Measurements from ENCODE around the gene GCN1. TPM values are rescaled to one million over a fixed set of nuclear protein-coding genes. Genes with fewer than 3 reads are reported as not detected.

The GCN1 gene
- total RNA-seq, 1 donor from 2014 or later, result 62.6 TPM

GRCh38 chr12:120225200-120225558 is 30.7 kb upstream of the GCN1 start:
- H3K27ac ChIP-seq, result peak overlapping the region; percentile 39

GRCh38 chr12:120224304-120225199 is 30.0 kb upstream of the GCN1 start:
- Histone ChIP-seq H3K4me3 (peak overlapping the region in 1 of 2 donors; percentile 3), H3K4me1 (peaks cover 52% of the 10 kb centered on the region), H3K9me3 (no peaks in the 10 kb centered on the region), H3K36me3 (peaks cover 0 to 41% of the 10 kb centered on the region in 2 donors), H3K27me3 (no peaks in the 10 kb centered on the region), H3K27ac (peak overlapping the region; percentile 39)
- intact Hi-C loops (cut with DNase I), result no loop called here
- no peak for DNase-seq (ENCODE audit: extremely low spot score in 2 of 2)
- TF ChIP-seq POLR2AphosphoS5 (IDR thresholded peaks at IDR 0.05; ENCODE audit: insufficient read depth in 1 of 2, low read depth in 1 of 2) (peak in 1 of 2 donors; percentile 15), POLR2A (IDR thresholded peaks at IDR 0.05) (no peak)
- TF ChIP-seq, protein P1, sequence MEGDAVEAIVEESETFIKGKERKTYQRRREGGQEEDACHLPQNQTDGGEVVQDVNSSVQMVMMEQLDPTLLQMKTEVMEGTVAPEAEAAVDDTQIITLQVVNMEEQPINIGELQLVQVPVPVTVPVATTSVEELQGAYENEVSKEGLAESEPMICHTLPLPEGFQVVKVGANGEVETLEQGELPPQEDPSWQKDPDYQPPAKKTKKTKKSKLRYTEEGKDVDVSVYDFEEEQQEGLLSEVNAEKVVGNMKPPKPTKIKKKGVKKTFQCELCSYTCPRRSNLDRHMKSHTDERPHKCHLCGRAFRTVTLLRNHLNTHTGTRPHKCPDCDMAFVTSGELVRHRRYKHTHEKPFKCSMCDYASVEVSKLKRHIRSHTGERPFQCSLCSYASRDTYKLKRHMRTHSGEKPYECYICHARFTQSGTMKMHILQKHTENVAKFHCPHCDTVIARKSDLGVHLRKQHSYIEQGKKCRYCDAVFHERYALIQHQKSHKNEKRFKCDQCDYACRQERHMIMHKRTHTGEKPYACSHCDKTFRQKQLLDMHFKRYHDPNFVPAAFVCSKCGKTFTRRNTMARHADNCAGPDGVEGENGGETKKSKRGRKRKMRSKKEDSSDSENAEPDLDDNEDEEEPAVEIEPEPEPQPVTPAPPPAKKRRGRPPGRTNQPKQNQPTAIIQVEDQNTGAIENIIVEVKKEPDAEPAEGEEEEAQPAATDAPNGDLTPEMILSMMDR (IDR thresholded peaks at IDR 0.05), result no peak

More at GRCh38 chr12:120225200-120225558, 30.7 kb upstream of the GCN1 start:
- no peaks in the 10 kb centered on the region for H3K9me3 ChIP-seq
- H3K4me1 ChIP-seq, result peaks cover 59% of the 10 kb centered on the region
- H3K27me3 ChIP-seq, result no peaks in the 10 kb centered on the region
- DNase-seq (ENCODE audit: extremely low spot score in 2 of 2), result no peak
- H3K4me3 ChIP-seq, result peak overlapping the region in 1 of 2 donors; percentile 3
- TF ChIP-seq POLR2AphosphoS5 (IDR thresholded peaks at IDR 0.05; ENCODE audit: insufficient read depth in 1 of 2, low read depth in 1 of 2) (no peak), POLR2A (IDR thresholded peaks at IDR 0.05) (no peak)
- TF ChIP-seq, protein P1 (IDR thresholded peaks at IDR 0.05), result no peak
- intact Hi-C loops (cut with DNase I), result no loop called here
- H3K36me3 ChIP-seq, result peaks cover 0 to 35% of the 10 kb centered on the region in 2 donors

- TF ChIP-seq, protein P1 (IDR thresholded peaks at IDR 0.05), result no peak
- no peak for TF ChIP-seq POLR2A (IDR thresholded peaks at IDR 0.05)
- TF ChIP-seq POLR2AphosphoS5 (IDR thresholded peaks at IDR 0.05; ENCODE audit: insufficient read depth in 1 of 2, low read depth in 1 of 2), result no peak
- Histone ChIP-seq H3K36me3 (peaks cover 0 to 49% of the 10 kb centered on the region in 2 donors), H3K9me3 (no peaks in the 10 kb centered on the region), H3K27me3 (no peaks in the 10 kb centered on the region), H3K4me3 (no peak overlapping the region), H3K27ac (no peak overlapping the region), H3K4me1 (peaks cover 44% of the 10 kb centered on the region)
- intact Hi-C loops (cut with DNase I), result no loop called here
- DNase-seq (ENCODE audit: extremely low spot score in 2 of 2), result no peak
These were observed 29.2 kb upstream of the GCN1 start for GRCh38 chr12:120223458-120224303.

DNA sequence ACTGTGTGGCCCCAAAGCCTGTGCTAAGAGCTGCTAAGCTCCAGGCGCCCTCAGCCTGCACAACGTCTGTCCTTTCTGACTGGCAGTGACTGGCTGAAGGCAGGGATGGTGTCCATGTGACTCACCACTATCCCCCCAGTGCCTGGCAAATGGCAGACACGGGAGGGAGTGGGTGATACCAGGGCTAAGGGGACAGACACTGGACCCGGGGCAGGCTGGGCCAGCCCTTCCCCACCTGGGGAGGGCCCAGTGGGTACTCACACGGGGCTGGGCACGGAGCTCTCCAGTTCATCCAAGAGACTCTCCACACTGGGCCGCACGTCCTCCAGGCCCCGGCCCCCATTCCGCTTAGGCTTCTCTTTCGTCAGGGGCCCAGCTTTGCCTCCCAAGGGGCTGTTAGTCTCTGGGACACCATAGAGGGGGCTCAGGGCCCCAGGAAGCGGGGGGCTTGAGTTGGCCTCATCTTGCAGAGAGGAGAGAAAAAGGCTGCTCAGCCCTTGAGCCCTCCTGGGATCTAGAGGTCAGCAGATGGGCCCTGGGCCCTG is 27.8 kb upstream of the GCN1 start:
- Histone ChIP-seq H3K9me3 (no peaks in the 10 kb centered on the region), H3K4me3 (no peak overlapping the region), H3K4me1 (peaks cover 33% of the 10 kb centered on the region), H3K27ac (no peak overlapping the region), H3K36me3 (peaks cover 0 to 58% of the 10 kb centered on the region in 2 donors), H3K27me3 (no peaks in the 10 kb centered on the region)
- TF ChIP-seq POLR2AphosphoS5 (IDR thresholded peaks at IDR 0.05; ENCODE audit: insufficient read depth in 1 of 2, low read depth in 1 of 2), result no peak
- no peak for TF ChIP-seq POLR2A (IDR thresholded peaks at IDR 0.05)
- TF ChIP-seq, protein P1 (IDR thresholded peaks at IDR 0.05), result no peak
- intact Hi-C loops (cut with DNase I), result no loop called here
- no peak for DNase-seq (ENCODE audit: extremely low spot score in 2 of 2)
